Activated CD4-positive, alpha-beta T cell treated with anti-CD3 and anti-CD28 coated beads, Interleukin-2, amount 50 U/mL, for 16 hours (primary cell): Measurements from ENCODE around the gene SAMM50.

Experiments
- DNase-seq: peaks from one replicate; pipeline ENCODE4 v3.0.0-alpha.2; 2020

SAMM50 gene

GRCh38 chr22:43980579-43980978 is 25.3 kb downstream of the SAMM50 start:
- no peak for DNase-seq

GRCh38 chr22:43980996-43981395 is 25.8 kb downstream of the SAMM50 start:
- DNase-seq: no peak

- no peak for DNase-seq
These were observed 28.6 kb downstream of the SAMM50 start for GRCh38 chr22:43983808-43984207.

GRCh38 chr22:43985532-43985931 is 30.3 kb downstream of the SAMM50 start:
- no peak for DNase-seq

GRCh38 chr22:43988116-43988820 is 33.0 kb downstream of the SAMM50 start:
- no peak for DNase-seq

- DNase-seq: no peak
These were observed 33.7 kb downstream of the SAMM50 start for GRCh38 chr22:43988960-43989359.

- DNase-seq: no peak
These were observed 34.8 kb downstream of the SAMM50 start for GRCh38 chr22:43990044-43990443.

- no peak for DNase-seq
These were observed 36.2 kb downstream of the SAMM50 start for GRCh38 chr22:43991316-43992020.

GRCh38 chr22:43992331-43992821 is 37.1 kb downstream of the SAMM50 start:
- DNase-seq: no peak

GRCh38 chr22:43993072-43993760 is 38.0 kb downstream of the SAMM50 start:
- peak; percentile 67 for DNase-seq

GRCh38 chr22:43994006-43994405 is 38.8 kb downstream of the SAMM50 start:
- DNase-seq: no peak

GRCh38 chr22:43994416-43994815 is 39.2 kb downstream of the SAMM50 start:
- no peak for DNase-seq

- no peak for DNase-seq
These were observed 39.9 kb downstream of the SAMM50 start for GRCh38 chr22:43995057-43995685.

- DNase-seq: no peak
These were observed 40.5 kb downstream of the SAMM50 start for GRCh38 chr22:43995798-43996169.

GRCh38 chr22:43996170-43996980 is 41.1 kb downstream of the SAMM50 start:
- peak; percentile 75 for DNase-seq

GRCh38 chr22:43996981-43997265 is 41.7 kb downstream of the SAMM50 start:
- no peak for DNase-seq

- no peak for DNase-seq
These were observed 43.5 kb downstream of the SAMM50 start for GRCh38 chr22:43998679-43999264.

- DNase-seq: no peak
These were observed 44.1 kb downstream of the SAMM50 start for GRCh38 chr22:43999378-43999777.

- DNase-seq: no peak
These were observed 44.9 kb downstream of the SAMM50 start for GRCh38 chr22:44000123-44000522.

GRCh38 chr22:44001521-44001920 is 46.3 kb downstream of the SAMM50 start:
- no peak for DNase-seq

GRCh38 chr22:44002324-44002723 is 47.1 kb downstream of the SAMM50 start:
- DNase-seq: no peak

- DNase-seq: no peak
These were observed 47.8 kb downstream of the SAMM50 start for GRCh38 chr22:44002997-44003396.
